ENCODE results near the gene ADGRG3.

DNA sequence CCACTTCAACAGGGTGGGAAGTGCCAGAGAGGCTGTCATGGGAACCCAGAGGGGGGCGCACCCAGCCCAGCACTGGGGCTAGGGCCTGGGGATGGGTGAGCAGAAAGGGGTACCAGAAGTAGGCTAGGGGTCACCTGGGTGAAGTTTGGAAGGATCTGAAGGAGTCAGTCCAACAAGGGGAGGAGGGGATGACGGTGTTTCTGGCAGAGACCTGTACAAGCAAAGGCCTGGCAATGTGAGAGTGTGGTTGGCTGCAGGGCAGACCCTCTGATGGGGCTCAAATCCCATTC lies 54.0 kb downstream of the ADGRG3 start:
- TF ChIP-seq SNAI2 (CRISPR knock-in tag; IDR thresholded peaks at IDR 0.05) (no peak), PPARA (CRISPR knock-in tag; IDR thresholded peaks at IDR 0.05; ENCODE audit: borderline replicate concordance) (no peak), BACH2 (CRISPR knock-in tag; IDR thresholded peaks at IDR 0.05; ENCODE audit: borderline replicate concordance) (no peak), TSHZ2 (CRISPR knock-in tag; IDR thresholded peaks at IDR 0.05) (no peak), ZNF70 (CRISPR knock-in tag; IDR thresholded peaks at IDR 0.05) (no peak), ZFP3 (CRISPR knock-in tag; IDR thresholded peaks at IDR 0.05) (no peak), RARB (CRISPR knock-in tag; IDR thresholded peaks at IDR 0.05) (no peak), ZFP30 (CRISPR knock-in tag; IDR thresholded peaks at IDR 0.05) (no peak), ISL1 (CRISPR knock-in tag; IDR thresholded peaks at IDR 0.05) (no peak), OSR1 (CRISPR knock-in tag; IDR thresholded peaks at IDR 0.05) (no peak)
- TF ChIP-seq, protein P1, sequence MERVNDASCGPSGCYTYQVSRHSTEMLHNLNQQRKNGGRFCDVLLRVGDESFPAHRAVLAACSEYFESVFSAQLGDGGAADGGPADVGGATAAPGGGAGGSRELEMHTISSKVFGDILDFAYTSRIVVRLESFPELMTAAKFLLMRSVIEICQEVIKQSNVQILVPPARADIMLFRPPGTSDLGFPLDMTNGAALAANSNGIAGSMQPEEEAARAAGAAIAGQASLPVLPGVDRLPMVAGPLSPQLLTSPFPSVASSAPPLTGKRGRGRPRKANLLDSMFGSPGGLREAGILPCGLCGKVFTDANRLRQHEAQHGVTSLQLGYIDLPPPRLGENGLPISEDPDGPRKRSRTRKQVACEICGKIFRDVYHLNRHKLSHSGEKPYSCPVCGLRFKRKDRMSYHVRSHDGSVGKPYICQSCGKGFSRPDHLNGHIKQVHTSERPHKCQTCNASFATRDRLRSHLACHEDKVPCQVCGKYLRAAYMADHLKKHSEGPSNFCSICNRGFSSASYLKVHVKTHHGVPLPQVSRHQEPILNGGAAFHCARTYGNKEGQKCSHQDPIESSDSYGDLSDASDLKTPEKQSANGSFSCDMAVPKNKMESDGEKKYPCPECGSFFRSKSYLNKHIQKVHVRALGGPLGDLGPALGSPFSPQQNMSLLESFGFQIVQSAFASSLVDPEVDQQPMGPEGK (CRISPR knock-in tag; IDR thresholded peaks at IDR 0.05; ENCODE audit: borderline replicate concordance), result no peak
